ENCODE results near the gene SORCS2.

The SORCS2 gene

DNA sequence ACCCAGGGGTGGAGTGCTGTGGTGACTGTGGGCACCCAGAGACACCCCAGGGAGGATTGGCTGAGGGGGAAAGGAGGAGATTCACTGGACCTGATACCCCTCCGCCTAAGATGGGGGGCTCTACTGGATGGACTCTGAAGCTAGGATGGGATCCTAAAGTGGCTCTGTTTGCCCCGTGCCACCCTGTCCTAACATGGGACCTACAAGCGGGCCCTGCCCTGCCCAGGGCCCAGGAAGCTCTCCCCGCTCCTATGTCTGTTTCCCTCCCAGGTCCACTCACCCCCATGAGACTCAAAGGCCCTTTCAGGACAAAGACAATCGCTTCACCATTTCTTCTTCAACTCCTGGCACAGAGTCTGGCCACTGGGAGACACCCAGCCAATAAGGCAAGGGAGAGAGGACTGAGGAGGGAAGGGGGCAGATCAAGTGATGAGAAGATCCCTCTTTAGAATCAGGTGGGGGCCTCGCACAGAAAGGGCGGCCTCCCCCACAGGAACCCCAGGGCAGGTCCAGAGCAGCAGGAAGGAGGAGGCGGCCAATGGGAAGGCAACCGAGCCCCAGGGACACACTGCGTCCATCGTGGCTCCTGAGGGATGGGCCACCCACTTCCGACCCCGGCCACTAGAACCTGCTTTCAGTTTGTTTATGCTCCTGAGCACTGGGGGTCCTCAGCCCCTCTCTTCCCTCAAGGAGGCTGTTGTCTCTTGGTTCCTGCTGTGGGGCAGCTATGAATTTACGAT, 592.0 kb downstream of the SORCS2 start:
- no peak for TF ChIP-seq ZNF416 (tag by site-specific recombination; IDR thresholded peaks at IDR 0.05)
- TF ChIP-seq, protein P1, sequence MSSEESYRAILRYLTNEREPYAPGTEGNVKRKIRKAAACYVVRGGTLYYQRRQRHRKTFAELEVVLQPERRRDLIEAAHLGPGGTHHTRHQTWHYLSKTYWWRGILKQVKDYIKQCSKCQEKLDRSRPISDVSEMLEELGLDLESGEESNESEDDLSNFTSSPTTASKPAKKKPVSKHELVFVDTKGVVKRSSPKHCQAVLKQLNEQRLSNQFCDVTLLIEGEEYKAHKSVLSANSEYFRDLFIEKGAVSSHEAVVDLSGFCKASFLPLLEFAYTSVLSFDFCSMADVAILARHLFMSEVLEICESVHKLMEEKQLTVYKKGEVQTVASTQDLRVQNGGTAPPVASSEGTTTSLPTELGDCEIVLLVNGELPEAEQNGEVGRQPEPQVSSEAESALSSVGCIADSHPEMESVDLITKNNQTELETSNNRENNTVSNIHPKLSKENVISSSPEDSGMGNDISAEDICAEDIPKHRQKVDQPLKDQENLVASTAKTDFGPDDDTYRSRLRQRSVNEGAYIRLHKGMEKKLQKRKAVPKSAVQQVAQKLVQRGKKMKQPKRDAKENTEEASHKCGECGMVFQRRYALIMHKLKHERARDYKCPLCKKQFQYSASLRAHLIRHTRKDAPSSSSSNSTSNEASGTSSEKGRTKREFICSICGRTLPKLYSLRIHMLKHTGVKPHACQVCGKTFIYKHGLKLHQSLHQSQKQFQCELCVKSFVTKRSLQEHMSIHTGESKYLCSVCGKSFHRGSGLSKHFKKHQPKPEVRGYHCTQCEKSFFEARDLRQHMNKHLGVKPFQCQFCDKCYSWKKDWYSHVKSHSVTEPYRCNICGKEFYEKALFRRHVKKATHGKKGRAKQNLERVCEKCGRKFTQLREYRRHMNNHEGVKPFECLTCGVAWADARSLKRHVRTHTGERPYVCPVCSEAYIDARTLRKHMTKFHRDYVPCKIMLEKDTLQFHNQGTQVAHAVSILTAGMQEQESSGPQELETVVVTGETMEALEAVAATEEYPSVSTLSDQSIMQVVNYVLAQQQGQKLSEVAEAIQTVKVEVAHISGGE (tag by site-specific recombination; conservative IDR thresholded peaks at IDR 0.05; ENCODE audit: low read depth): no peak
- TF ChIP-seq ZNF223 (tag by site-specific recombination; IDR thresholded peaks at IDR 0.05): no peak
- TF ChIP-seq, protein P2, sequence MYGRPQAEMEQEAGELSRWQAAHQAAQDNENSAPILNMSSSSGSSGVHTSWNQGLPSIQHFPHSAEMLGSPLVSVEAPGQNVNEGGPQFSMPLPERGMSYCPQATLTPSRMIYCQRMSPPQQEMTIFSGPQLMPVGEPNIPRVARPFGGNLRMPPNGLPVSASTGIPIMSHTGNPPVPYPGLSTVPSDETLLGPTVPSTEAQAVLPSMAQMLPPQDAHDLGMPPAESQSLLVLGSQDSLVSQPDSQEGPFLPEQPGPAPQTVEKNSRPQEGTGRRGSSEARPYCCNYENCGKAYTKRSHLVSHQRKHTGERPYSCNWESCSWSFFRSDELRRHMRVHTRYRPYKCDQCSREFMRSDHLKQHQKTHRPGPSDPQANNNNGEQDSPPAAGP (tag by site-specific recombination; IDR thresholded peaks at IDR 0.05): no peak
- no peaks in the 10 kb centered on the region for H3K9me3 ChIP-seq (ENCODE audit: control insufficient read depth, insufficient read depth, low read depth, low read length)
- no peak overlapping the region for H3K27ac ChIP-seq (ENCODE audit: extremely low read depth, low read depth, low read length)
- no peak overlapping the region for H3K4me3 ChIP-seq (ENCODE audit: low read depth, low read length)
- peaks cover 0 to 4% of the 10 kb centered on the region in 2 experiments; a peak in 1 of 3 replicates for H3K36me3 ChIP-seq (ENCODE audit: control insufficient read depth in 2 of 2, insufficient read depth in 1 of 2, low read length in 2 of 2)
- H3K4me1 ChIP-seq (ENCODE audit: control insufficient read depth, insufficient read depth, low read length): no peaks in the 10 kb centered on the region
- POLR2A ChIA-PET: no interaction called here
- CTCF ChIA-PET: interaction anchor here (0.7 kb wide), 1 partner anchor 477 kb away, joined by 3 read pairs; no protein-coding TSS in a partner anchor

DNA sequence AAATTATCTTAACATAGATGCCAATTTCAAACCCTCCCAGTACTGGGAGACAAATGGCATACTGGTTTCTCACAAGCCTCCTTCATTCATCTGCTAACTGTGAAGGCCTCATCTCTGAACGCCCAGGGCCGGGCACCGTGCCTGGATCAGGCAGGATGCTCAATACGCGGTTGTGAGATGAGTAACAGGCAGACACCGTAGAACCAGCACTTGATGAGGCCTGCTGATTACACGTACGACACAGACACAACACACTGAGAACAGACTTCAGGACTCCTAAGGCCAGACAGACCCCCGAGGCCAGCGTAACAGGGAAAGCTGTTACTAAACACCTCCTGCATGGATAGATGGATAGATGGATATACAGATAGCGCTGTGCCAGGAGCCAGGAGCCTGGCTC, 592.7 kb downstream of the SORCS2 start:
- no peak overlapping the region for H3K27ac ChIP-seq (ENCODE audit: extremely low read depth, low read depth, low read length)
- CTCF ChIA-PET: no interaction called here
- H3K4me3 ChIP-seq (ENCODE audit: low read depth, low read length): no peak overlapping the region
- peaks cover 0 to 4% of the 10 kb centered on the region in 2 experiments; a peak in 1 of 3 replicates for H3K36me3 ChIP-seq (ENCODE audit: control insufficient read depth in 2 of 2, insufficient read depth in 1 of 2, low read length in 2 of 2)
- no peaks in the 10 kb centered on the region for H3K9me3 ChIP-seq (ENCODE audit: control insufficient read depth, insufficient read depth, low read depth, low read length)
- POLR2A ChIA-PET: no interaction called here
- H3K4me1 ChIP-seq (ENCODE audit: control insufficient read depth, insufficient read depth, low read length): no peaks in the 10 kb centered on the region
- TF ChIP-seq, protein P3, sequence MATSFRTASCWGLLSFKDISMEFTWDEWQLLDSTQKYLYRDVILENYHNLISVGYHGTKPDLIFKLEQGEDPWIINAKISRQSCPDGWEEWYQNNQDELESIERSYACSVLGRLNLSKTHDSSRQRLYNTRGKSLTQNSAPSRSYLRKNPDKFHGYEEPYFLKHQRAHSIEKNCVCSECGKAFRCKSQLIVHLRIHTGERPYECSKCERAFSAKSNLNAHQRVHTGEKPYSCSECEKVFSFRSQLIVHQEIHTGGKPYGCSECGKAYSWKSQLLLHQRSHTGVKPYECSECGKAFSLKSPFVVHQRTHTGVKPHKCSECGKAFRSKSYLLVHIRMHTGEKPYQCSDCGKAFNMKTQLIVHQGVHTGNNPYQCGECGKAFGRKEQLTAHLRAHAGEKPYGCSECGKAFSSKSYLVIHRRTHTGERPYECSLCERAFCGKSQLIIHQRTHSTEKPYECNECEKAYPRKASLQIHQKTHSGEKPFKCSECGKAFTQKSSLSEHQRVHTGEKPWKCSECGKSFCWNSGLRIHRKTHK (tag by site-specific recombination; IDR thresholded peaks at IDR 0.05): no peak
- TF ChIP-seq ZIC2 (tag by site-specific recombination; IDR thresholded peaks at IDR 0.05) (no peak), ZNF501 (tag by site-specific recombination; IDR thresholded peaks at IDR 0.05) (no peak), ZNF175 (tag by site-specific recombination; IDR thresholded peaks at IDR 0.05) (no peak), HOXA7 (CRISPR knock-in tag; IDR thresholded peaks at IDR 0.05; ENCODE audit: borderline replicate concordance) (no peak), ZNF610 (tag by site-specific recombination; IDR thresholded peaks at IDR 0.05; ENCODE audit: borderline replicate concordance) (no peak), MZF1 (tag by site-specific recombination; IDR thresholded peaks at IDR 0.05; ENCODE audit: borderline replicate concordance) (no peak), ZNF292 (tag by site-specific recombination; IDR thresholded peaks at IDR 0.05; ENCODE audit: borderline replicate concordance, low read depth) (no peak), ZNF16 (tag by site-specific recombination; IDR thresholded peaks at IDR 0.05; ENCODE audit: low read depth) (no peak), ZNF473 (tag by site-specific recombination; IDR thresholded peaks at IDR 0.05) (no peak), ZNF223 (tag by site-specific recombination; IDR thresholded peaks at IDR 0.05) (no peak), ZNF24 (tag by site-specific recombination; IDR thresholded peaks at IDR 0.05) (no peak), ZNF404 (tag by site-specific recombination; IDR thresholded peaks at IDR 0.05) (no peak), ZNF629 (tag by site-specific recombination; IDR thresholded peaks at IDR 0.05) (no peak), ZSCAN30 (tag by site-specific recombination; IDR thresholded peaks at IDR 0.05) (no peak)
- TF ChIP-seq, protein P4, sequence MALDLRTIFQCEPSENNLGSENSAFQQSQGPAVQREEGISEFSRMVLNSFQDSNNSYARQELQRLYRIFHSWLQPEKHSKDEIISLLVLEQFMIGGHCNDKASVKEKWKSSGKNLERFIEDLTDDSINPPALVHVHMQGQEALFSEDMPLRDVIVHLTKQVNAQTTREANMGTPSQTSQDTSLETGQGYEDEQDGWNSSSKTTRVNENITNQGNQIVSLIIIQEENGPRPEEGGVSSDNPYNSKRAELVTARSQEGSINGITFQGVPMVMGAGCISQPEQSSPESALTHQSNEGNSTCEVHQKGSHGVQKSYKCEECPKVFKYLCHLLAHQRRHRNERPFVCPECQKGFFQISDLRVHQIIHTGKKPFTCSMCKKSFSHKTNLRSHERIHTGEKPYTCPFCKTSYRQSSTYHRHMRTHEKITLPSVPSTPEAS (tag by site-specific recombination; IDR thresholded peaks at IDR 0.05): no peak
- TF ChIP-seq, protein P5, sequence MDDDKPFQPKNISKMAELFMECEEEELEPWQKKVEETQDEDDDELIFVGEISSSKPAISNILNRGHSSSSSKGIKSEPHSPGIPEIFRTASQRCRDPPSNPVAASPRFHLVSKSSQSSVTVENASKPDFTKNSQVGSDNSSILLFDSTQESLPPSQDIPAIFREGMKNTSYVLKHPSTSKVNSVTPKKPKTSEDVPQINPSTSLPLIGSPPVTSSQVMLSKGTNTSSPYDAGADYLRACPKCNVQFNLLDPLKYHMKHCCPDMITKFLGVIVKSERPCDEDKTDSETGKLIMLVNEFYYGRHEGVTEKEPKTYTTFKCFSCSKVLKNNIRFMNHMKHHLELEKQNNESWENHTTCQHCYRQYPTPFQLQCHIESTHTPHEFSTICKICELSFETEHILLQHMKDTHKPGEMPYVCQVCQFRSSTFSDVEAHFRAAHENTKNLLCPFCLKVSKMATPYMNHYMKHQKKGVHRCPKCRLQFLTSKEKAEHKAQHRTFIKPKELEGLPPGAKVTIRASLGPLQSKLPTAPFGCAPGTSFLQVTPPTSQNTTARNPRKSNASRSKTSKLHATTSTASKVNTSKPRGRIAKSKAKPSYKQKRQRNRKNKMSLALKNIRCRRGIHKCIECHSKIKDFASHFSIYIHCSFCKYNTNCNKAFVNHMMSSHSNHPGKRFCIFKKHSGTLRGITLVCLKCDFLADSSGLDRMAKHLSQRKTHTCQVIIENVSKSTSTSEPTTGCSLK (tag by site-specific recombination; IDR thresholded peaks at IDR 0.05): no peak
- TF ChIP-seq, protein P6, sequence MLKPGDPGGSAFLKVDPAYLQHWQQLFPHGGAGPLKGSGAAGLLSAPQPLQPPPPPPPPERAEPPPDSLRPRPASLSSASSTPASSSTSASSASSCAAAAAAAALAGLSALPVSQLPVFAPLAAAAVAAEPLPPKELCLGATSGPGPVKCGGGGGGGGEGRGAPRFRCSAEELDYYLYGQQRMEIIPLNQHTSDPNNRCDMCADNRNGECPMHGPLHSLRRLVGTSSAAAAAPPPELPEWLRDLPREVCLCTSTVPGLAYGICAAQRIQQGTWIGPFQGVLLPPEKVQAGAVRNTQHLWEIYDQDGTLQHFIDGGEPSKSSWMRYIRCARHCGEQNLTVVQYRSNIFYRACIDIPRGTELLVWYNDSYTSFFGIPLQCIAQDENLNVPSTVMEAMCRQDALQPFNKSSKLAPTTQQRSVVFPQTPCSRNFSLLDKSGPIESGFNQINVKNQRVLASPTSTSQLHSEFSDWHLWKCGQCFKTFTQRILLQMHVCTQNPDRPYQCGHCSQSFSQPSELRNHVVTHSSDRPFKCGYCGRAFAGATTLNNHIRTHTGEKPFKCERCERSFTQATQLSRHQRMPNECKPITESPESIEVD (tag by site-specific recombination; IDR thresholded peaks at IDR 0.05): no peak

Measured in HEK293 (cell line).